GM19395 (cell line): ENCODE results near the gene ZNF816.
A peak's percentile ranks its signal among the peaks of the same experiment; 100 is the strongest.
"Not testable (repeated sequence)": the region's sequence is repeated elsewhere in the genome, so short reads cannot be mapped to it uniquely, and the experiment has no call there.

Source experiments
- ATAC-seq: cut with Tn5 transposase; IDR thresholded peaks from one replicate; pipeline ENCODE4 v1.9.1; 2021; ENCODE audit warnings: mild to moderate bottlenecking, moderate library complexity; ENCODE audit not compliant: unreplicated experiment

Gene ZNF816

GRCh38 chr19:52962394-52963246 lies at the start of gene ZNF816:
Gene ZNF816 (minus strand): TSS chr19:52962881. CDS start chr19:52956089, 6,792 bp downstream.
- peak; percentile 89 for ATAC-seq

DNA sequence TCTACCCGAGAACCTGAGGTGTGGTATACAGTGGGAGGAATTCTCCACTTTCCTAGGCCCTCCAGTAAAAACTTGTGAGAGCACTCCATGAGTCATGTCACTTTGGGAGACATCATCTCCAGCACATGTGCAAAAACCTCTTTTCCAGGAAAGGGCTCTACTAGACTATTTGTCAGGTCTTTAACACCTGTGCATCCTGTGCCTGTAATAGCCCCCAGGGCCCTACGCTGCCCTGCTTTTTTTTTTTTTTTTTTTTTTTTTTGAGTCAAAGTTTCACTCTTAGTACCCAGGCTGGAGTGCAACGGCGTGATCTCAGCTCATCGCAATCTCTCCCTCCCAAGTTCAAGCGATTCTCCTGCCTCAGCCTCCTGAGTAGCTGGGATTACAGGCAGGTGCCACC lies 49.3 kb upstream of the ZNF816 start:
- no peak for ATAC-seq

DNA sequence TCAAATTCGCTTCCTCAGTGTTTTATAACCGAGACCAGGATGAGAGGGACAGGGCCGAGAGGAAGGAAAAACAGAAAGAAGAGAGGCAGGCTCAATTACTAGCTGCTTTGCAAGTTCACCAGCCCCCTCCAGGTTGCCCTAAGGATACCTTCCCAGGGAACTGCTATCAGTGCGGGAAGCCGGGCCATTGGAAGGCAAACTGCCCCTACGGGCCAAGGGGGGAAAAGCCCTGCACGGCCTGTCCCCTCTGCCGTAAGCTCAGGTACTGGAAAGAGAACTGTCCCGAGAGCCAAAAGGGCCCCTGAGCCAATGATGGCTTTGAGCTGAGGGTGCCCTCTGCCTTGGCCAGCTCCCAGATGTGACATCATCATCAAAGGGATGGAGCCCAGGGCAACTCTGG lies 47.8 kb upstream of the ZNF816 start:
- ATAC-seq, result no peak

DNA sequence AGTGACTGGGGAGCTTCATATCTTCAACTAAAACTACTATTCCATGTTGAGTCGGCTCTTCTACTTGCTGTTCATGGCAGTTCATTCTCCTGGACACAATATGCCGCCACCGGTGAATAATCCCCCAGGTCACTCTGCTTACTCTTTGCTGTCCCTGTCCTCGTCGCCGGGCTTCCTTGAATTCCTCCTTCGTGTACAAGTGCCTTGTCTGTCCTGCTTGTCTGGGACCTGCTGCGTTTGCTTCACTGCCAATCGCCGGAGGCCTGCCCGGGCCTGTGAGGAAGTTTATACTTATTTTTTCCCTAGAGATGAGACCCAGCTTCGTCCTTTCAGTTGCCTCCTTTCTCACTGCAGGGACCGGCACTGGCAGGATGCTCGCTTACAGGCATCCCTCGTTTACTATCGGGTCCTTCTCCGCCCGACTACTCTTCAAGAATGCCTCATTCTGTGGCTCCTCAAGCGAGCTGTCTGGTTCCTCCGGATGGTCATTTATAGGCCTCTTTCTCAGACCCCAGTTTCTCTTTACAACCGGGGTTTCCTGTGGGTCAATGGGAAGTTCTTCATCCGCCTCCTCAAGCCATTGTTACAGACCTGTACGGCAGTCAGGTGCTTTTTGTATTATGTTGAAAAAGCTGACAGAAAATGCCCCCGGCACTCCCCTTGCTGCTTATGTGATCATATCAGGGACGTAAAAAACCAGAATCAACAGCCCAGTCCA lies 45.5 kb upstream of the ZNF816 start:
- ATAC-seq, result no peak

GRCh38 chr19:53007606-53008005 lies 44.9 kb upstream of the ZNF816 start:
- ATAC-seq, result no peak

GRCh38 chr19:53007200-53007599 lies 44.5 kb upstream of the ZNF816 start:
- no peak for ATAC-seq

GRCh38 chr19:53004242-53004641 lies 41.6 kb upstream of the ZNF816 start:
- no peak for ATAC-seq

DNA sequence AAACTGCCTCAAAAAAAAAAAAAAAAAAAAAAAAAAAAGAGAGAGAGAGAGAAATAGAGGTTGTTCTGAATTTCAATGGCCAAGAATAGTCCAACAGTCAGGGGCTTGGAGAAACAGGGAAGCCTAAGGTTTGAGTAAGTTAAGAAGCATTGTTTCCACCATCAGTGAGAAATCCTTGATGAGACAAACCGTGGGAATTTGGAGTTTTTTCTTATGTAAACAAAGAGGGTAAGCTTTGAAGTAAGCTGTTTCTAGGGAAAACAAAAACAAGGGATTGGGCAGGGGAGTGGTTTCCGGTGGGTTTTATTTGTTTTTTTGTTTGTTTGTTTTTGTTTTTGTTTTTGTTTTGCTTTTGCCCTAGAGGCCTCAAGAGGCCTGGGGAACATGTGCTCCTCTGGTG lies 39.8 kb upstream of the ZNF816 start:
- no peak for ATAC-seq

- ATAC-seq, result no peak
Observed at GRCh38 chr19:52997975-52998374, 35.3 kb upstream of the ZNF816 start.

DNA sequence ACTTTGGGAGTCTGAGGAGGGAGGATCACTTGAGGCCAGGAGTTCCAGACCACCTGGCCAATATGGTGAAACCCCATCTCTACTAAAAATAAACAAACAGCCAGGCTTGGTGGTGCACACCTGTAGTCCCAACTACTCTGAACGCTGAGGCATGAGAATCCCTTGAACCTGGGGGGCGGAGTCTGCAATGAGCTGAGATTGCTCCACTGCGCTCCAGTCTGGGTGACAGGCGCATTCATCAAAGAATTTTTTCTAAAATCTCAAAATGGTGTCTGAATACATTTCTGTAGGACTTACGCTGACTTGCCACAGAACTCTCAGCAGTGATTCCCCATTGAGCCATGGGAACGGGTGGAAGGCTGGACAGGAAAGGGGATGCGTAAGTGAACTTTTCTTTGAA lies 33.0 kb upstream of the ZNF816 start:
- no peak for ATAC-seq

GRCh38 chr19:52993342-52994178 lies 30.9 kb upstream of the ZNF816 start:
- no peak for ATAC-seq

DNA sequence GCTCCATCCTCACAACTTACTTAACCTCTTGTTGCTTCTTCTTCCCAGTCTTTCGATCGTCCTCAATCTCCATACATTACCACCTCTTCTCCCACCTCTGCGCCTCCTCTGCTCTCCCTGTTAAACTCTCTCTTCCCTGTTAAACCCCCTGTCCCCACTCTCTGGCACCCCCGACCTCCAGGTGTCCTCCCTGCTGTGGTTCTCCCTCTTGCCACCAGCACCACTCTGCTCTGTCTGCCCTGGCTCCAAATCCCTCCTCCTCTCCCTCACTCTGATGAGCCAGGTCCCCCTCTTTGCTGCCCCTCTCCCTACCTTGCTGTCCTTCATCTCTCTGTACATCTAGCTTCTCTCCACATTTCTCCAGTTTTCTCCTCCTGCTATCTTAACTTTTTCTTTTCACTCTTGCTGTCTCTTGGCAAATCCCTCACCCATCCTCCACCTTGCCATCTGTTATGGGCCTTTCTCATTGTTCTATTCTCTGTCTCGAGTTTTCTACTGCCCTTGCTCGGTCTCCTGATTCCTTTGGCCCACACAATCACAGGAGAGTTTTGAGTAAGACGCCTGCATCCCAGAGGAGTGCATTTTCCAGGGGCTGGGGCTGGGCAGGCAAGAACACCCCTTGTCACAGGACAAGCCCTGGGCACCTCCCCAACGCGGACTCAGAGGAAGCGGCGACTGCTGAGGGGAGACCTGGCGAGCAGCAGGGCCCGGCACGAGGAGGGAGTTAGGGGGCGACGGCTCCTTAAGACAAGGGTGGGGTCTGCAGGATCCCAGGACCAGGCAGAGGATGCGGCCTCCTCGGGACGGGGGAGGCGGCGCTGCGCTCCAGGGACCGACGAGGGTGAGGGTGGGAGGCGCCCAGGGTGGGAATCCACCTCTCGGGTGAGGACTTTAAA lies 29.7 kb upstream of the ZNF816 start:
- no peak for ATAC-seq

GRCh38 chr19:52991484-52991883 lies 28.8 kb upstream of the ZNF816 start:
- ATAC-seq, result no peak

GRCh38 chr19:52990759-52991418 lies 28.2 kb upstream of the ZNF816 start:
- no peak for ATAC-seq

GRCh38 chr19:52988506-52988905 lies 25.8 kb upstream of the ZNF816 start:
- no peak for ATAC-seq

GRCh38 chr19:52987221-52987620 lies 24.5 kb upstream of the ZNF816 start:
- ATAC-seq, result no peak

DNA sequence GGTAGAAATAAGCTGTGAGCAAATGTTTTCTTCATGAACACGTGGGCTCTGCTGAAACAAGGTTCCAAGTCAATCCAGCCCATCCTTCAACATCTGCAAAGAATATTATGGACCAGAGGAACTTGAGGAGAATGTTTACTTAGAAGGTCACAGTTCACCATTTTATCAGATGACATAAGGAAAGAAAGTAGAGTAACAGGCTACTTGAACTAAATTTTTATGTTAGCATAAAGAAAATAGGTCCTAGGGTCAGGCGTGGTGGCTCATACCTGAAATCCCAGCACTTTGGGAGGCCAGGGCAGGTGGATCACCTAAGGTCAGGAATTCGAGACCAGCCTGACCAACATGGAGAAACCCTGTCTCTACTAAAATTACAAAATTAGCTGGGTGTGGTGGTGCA lies 20.5 kb upstream of the ZNF816 start:
- ATAC-seq, result not testable (repeated sequence)

DNA sequence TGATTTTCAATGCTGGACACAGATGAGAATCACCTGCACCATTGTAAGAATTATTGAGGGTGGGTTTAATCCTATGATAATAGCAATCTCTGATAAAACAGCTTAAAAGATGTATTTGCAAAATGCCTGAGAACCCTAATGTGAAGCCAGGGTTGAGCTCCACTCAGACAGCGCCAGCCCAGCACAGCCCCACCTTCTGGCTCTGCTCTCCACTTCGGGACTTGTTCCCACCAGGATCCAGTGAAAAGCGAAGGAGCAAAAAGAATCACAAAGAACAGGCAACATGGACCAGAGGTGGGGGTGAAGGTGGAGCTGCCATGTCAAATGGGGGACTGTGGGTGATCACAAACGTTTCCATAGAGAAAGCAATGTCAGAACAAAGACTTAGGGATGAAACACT lies 18.6 kb upstream of the ZNF816 start:
- no peak for ATAC-seq

DNA sequence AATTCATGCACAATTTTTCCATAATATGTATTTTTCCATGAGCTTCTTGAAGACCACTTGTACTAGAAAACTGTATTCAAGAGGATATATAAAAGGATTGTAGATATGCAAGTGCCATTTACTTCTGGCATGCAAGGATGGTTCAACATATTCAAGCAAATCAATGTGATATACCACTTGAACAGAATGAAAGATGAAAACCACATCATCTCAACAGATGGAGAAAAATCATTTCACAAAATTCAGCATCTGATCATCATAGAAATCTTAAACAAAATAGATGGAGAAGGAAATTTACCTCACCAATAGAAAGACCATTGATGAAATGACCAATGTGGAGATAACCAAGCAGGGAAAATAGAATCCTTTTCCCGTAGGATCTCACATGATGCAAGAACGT lies 5.1 kb upstream of the ZNF816 start:
- ATAC-seq, result no peak

- ATAC-seq, result peak; percentile 18
Observed at GRCh38 chr19:52963247-52963618, 552 bp upstream of the ZNF816 start.
